Activated T-cell treated with anti-CD3 and anti-CD28 coated beads, Interleukin-2, amount 50 U/mL, for 72 hours (primary cell): Measurements from ENCODE around the gene TVP23A. TPM values are rescaled to one million over a fixed set of nuclear protein-coding genes. Genes with fewer than 3 reads are reported as not detected.

Experiments used
- ATAC-seq, 2 donors: fragments of 150-1000 bp; cut with Tn5 transposase; replicated peaks in 1 of 2; 2 replicates each; pipeline ENCODE4 v1.10.0; 2021; ENCODE audit warnings: moderate library complexity in 2 of 2, mild to moderate bottlenecking in 1 of 2
- DNase-seq, 2 donors: peaks; one replicate each; pipeline ENCODE4 v3.0.0; 2021 to 2022; ENCODE audit warnings: mixed read lengths in 1 of 2
- H3K27ac Mint-ChIP-seq: one replicate; pipeline ENCODE4 v1.8.0; 2022; ENCODE audit warnings: mild to moderate bottlenecking, moderate library complexity, mixed read lengths
- H3K27me3 Mint-ChIP-seq: one replicate; pipeline ENCODE4 v1.8.0; 2022; ENCODE audit warnings: low read depth, mixed read lengths
- H3K36me3 Mint-ChIP-seq, 2 donors: one replicate each; pipeline ENCODE4 v1.8.0; 2022; ENCODE audit warnings: mixed read lengths in 2 of 2, mild to moderate bottlenecking in 1 of 2; ENCODE audit not compliant: insufficient read depth in 2 of 2
- H3K4me1 Mint-ChIP-seq: one replicate; pipeline ENCODE4 v1.8.0; 2022; ENCODE audit warnings: low read depth, mixed read lengths
- H3K4me3 Mint-ChIP-seq, 2 donors: one replicate each; pipeline ENCODE4 v1.8.0; 2022; ENCODE audit warnings: mild to moderate bottlenecking in 2 of 2, mixed read lengths in 2 of 2, moderate library complexity in 2 of 2
- H3K9me3 Mint-ChIP-seq, 2 donors: one replicate each; pipeline ENCODE4 v1.8.0; 2022; ENCODE audit warnings: mixed read lengths in 2 of 2
- total RNA-seq, 2 donors: library from RNA; stranded (reverse); gene quantifications; one replicate each; pipeline ENCODE4 v1.2.3, GENCODE V29; 2022

TVP23A gene
- total RNA-seq, 2 donors from 2014 or later, result 0.60 TPM; not detected in 1

DNA sequence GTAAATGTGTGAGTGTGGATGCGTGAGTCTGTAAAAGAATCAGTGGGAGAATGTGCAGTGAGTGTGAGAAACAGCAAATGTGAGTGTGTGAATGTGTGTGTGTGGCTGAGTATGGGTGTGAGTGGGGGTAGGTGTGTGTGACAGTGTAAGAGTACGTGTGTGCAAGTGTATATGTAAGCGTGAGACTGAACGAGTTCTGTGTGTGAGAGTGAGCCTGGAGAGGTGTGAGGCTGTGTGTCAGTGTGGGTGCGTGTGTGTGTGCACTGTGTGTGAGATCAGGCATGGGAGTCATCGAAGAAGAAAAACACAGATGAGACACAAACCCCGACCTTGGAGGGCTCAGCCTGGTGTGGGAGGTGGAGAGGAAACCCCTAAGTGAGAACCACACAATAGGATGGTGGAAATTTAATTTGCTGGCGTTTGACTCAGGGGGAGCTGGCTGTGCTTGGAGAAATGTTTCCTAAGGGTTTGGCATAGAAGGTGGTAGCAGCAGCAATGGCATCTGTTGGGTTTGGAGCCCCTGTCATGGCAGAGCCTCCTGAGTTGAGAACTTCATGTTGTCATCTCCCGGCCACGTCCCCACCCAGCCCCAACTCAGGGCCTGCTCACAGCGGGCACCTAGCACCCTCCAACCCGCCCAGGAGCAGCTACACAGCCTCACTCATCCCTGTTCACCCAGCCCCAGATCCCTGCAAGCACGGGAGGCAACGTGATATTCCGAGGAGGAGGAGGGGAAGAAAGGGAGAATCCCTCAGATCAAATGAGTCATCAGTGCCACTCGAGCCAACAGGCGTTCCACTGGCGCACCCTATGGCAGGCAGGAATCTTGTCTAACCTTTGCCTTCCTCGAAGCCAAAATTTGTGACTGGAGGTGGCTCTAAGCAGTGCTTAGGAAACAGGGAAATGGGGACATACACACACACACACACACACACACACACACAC is 89.2 kb downstream of the TVP23A start:
- no peaks in the 10 kb centered on the region for H3K36me3 Mint-ChIP-seq
- H3K27me3 Mint-ChIP-seq, result no peaks in the 10 kb centered on the region
- H3K9me3 Mint-ChIP-seq, result peaks cover 2% of the 10 kb centered on the region in 2 donors
- no peak for ATAC-seq
- no peak overlapping the region for H3K4me3 Mint-ChIP-seq
- no peak for DNase-seq
- H3K27ac Mint-ChIP-seq, result no peak overlapping the region
- H3K4me1 Mint-ChIP-seq, result no peaks in the 10 kb centered on the region

DNA sequence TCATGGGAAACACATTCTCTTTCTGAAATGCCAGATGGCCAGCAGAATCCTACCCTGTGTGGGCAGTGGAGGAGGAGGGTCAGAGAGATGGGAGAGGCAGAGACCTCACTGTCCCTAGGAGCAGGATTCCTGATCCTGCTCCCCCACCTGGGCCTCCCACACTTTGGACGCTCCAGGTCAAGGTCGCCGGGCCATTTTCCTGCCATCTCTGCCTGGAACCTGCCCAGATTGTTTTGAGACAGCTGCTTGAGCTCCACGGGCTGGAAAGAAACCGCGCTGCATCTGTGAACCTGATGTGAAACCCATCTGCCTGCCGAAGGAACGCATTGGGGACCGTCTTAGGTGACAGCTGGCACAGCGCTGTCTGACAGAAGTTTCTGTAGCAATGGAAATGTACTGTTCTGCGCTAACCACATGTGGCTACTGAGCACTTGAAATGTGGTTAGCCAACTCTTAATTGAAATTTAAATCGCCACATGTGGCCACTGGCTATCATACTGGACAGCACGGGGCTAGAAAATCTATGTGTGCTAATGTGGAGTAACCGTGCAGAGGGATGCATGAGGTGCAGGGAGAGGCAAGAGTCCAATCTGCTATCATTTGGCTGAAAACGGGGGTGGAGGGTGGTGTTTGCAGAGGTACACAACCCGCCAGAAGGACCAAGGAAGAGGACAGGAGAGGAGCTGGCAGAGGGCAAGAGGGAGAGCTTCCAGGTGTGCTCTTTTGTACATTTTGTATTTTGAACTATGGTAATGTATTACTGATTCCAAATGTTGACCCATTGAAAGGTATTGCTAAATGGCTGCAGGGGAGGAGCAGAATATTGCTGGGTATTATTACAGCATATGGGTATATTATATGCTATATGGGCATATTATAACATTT is 90.3 kb downstream of the TVP23A start:
- Mint-ChIP-seq H3K36me3 (no peaks in the 10 kb centered on the region), H3K4me3 (no peak overlapping the region)

More for the DNA sequence above, 90.3 kb downstream of the TVP23A start:
- no peak overlapping the region for H3K27ac Mint-ChIP-seq
- DNase-seq (no peak), ATAC-seq (no peak)
- H3K27me3 Mint-ChIP-seq, result no peaks in the 10 kb centered on the region
- H3K9me3 Mint-ChIP-seq, result peaks cover 0 to under 1% of the 10 kb centered on the region in 2 donors
- H3K4me1 Mint-ChIP-seq, result no peaks in the 10 kb centered on the region

Other genes starting within 250 kb of the TVP23A start
- under 1 TPM in 1 of 2 donors, not detected in 1; 0.07 TPM for gene EMP2, start 238.2 kb downstream of the TVP23A start, total RNA-seq
- gene TEKT5, start 123.9 kb downstream of the TVP23A start, total RNA-seq, result under 1 TPM in 1 of 2 donors, not detected in 1; 0.23 TPM
- gene NUBP1, start 75.0 kb downstream of the TVP23A start, total RNA-seq, result 10 to 100 TPM; 22.4 to 24.9 TPM
- gene CIITA, start 58.4 kb upstream of the TVP23A start, total RNA-seq, result 1 to 10 TPM; 3.1 to 7.2 TPM
- 10 to 100 TPM; 24.4 to 26.7 TPM for gene DEXI, start 123.7 kb upstream of the TVP23A start, total RNA-seq
- 10 to 100 TPM; 29.9 to 32.3 TPM for gene CLEC16A, start 125.8 kb upstream of the TVP23A start, total RNA-seq